A549 (cell line): ENCODE data around the gene GATA3. TPM values are rescaled to one million over a fixed set of nuclear protein-coding genes. Genes with fewer than 3 reads are reported as not detected.

Experiments used
- ATAC-seq, 2 experiments: fragments of 200-7000 bp in 1 of 2; fragments of >200 bp in 1 of 2; cut with Nextera tagmentation in 1 of 2; cut with Tn5 transposase in 1 of 2; 3 replicates each; pipeline versions ENCODE4 v1.8.0 to v1.9.1; 2018 to 2020; ENCODE audit warnings: mild to moderate bottlenecking in 1 of 2, moderate library complexity in 1 of 2
- CTCF ChIA-PET: fragments of 300-600 bp; sonication (Branson Sonifier 250); formaldehyde crosslinking; extraction: SDS; loops from one replicate; lab custom pipeline; 2021; ENCODE audit warnings: antibody characterized with exemption, inconsistent platforms; lab: Yijun Ruan, JAX
- POLR2A ChIA-PET: fragments of 350-600 bp; formaldehyde crosslinking; extraction: SDS; loops from one replicate; lab custom pipeline; 2021; ENCODE audit warnings: antibody characterized with exemption, inconsistent platforms; lab: Yijun Ruan, JAX
- DNase-seq, 2 experiments: peaks; one replicate each; pipeline versions ENCODE4 v3.0.0 to v3.0.0-alpha.2; 2011 to 2016; ENCODE audit warnings: low read depth in 1 of 2, low spot score in 1 of 2
- FAIRE-seq: peaks from 2 replicates; lab custom pipeline; 2011; peaks lifted over from hg19 to GRCh38; lab: Jason Lieb, UNC
- H3K27ac ChIP-seq, 2 experiments: fragments of >200 bp; sonication (Bioruptor Twin); formaldehyde crosslinking; 3 replicates each; pipeline ENCODE4 v1.5.1; 2016 to 2017
- H3K4me1 ChIP-seq: fragments of >200 bp; sonication (Bioruptor Twin); formaldehyde crosslinking; 3 replicates; pipeline ENCODE4 v1.6.1; 2016
- H3K4me2 ChIP-seq: fragments of >200 bp; sonication (Bioruptor Twin); formaldehyde crosslinking; 3 replicates; pipeline ENCODE4 v1.6.1; 2016
- H3K4me3 ChIP-seq: fragments of >200 bp; sonication (Bioruptor Twin); formaldehyde crosslinking; 3 replicates; pipeline ENCODE4 v1.5.1; 2016
- H3K9me3 ChIP-seq: fragments of >200 bp; sonication (Bioruptor Twin); formaldehyde crosslinking; 3 replicates; pipeline ENCODE4 v1.6.1; 2016
- CHD4 ChIP-seq: fragments of 200-600 bp; sonication (generic); IDR thresholded peaks from 2 replicates; pipeline ENCODE4 v1.6.1; 2016; ENCODE audit warnings: antibody characterized with exemption, mild to moderate bottlenecking, borderline replicate concordance
- EHMT2 ChIP-seq: fragments of 200-600 bp; sonication (generic); IDR thresholded peaks from 2 replicates; pipeline ENCODE4 v1.6.1; 2016; ENCODE audit warnings: antibody characterized with exemption, low read depth, mild to moderate bottlenecking, moderate library complexity
- FOSL2 ChIP-seq, 2 experiments: fragments of 450-650 bp in 1 of 2; fragments of >200 bp in 1 of 2; sonication (Bioruptor Twin) in 1 of 2; formaldehyde crosslinking; IDR thresholded peaks; 2 replicates each; pipeline versions ENCODE4 v1.5.0 to v1.6.1; 2016 to 2020; ENCODE audit warnings: mild to moderate bottlenecking in 1 of 2, moderate library complexity in 1 of 2
- HES2 ChIP-seq: fragments of >200 bp; sonication (Bioruptor Twin); formaldehyde crosslinking; IDR thresholded peaks from 2 replicates; pipeline ENCODE4 v1.6.1; 2016
- HOXA7 ChIP-seq: fragments of 250-450 bp; sonication (Bioruptor Pico); IDR thresholded peaks from 2 replicates; pipeline ENCODE4 v1.5.0; 2020; ENCODE audit warnings: mild to moderate bottlenecking, moderate library complexity
- HOXB13 ChIP-seq: fragments of 250-450 bp; sonication (Bioruptor Pico); IDR thresholded peaks from 2 replicates; pipeline ENCODE4 v1.5.0; 2020; ENCODE audit warnings: low read depth, mild to moderate bottlenecking, moderate library complexity
- JUN ChIP-seq, 2 experiments: fragments of >200 bp; sonication (Bioruptor Twin); formaldehyde crosslinking; IDR thresholded peaks; 2 replicates in 1 of 2; 3 replicates in 1 of 2; pipeline ENCODE4 v1.6.1; 2016 to 2017
- JUNB ChIP-seq: fragments of >200 bp; sonication (Bioruptor Twin); formaldehyde crosslinking; IDR thresholded peaks from 2 replicates; pipeline ENCODE4 v1.6.1; 2016
- KDM1A ChIP-seq: fragments of 200-600 bp; sonication (generic); IDR thresholded peaks from 2 replicates; pipeline ENCODE4 v1.6.1; 2016; ENCODE audit warnings: low read depth, mild to moderate bottlenecking
- NR3C1 ChIP-seq: fragments of >200 bp; sonication (Bioruptor Twin); formaldehyde crosslinking; IDR thresholded peaks from 3 replicates; pipeline ENCODE4 v1.6.1; 2017
- POLR2A ChIP-seq: IDR thresholded peaks from 2 replicates; pipeline ENCODE4 v1.6.1; 2012; ENCODE audit warnings: mild to moderate bottlenecking, low read length
- RARB ChIP-seq: fragments of 250-450 bp; sonication (Bioruptor Pico); IDR thresholded peaks from 2 replicates; pipeline ENCODE4 v1.8.0; 2021; ENCODE audit warnings: mild to moderate bottlenecking, moderate library complexity
- TFCP2L1 ChIP-seq: fragments of 250-450 bp; sonication (Bioruptor Pico); IDR thresholded peaks from 2 replicates; pipeline ENCODE4 v1.5.0; 2021; ENCODE audit warnings: mild to moderate bottlenecking
- ZFP36 ChIP-seq: fragments of 450-650 bp; IDR thresholded peaks from 2 replicates; pipeline ENCODE4 v1.6.1; 2014; ENCODE audit warnings: borderline replicate concordance; ENCODE audit not compliant: partially characterized antibody
- ZSCAN20 ChIP-seq: fragments of 250-450 bp; sonication (Bioruptor Pico); IDR thresholded peaks from 2 replicates; pipeline ENCODE4 v1.8.0; 2022; ENCODE audit warnings: mild to moderate bottlenecking, moderate library complexity
- WGBS: methylation state at CpG from one replicate; pipeline ENCODE4 v1.1.6; 2017; ENCODE audit errors: missing lambda C conversion rate; 5-methylcytosine and 5-hydroxymethylcytosine counted together
- polyA plus RNA-seq, 4 experiments: library from polyadenylated mRNA; depleted of rRNA in 3 of 4; stranded (reverse); fragments of >200 nt; fragmentation: RNase III in 1 of 4; extraction: RNeasy Plus Mini Kit Qiagen cat#74134 plus additional on column Dnase treatment in 1 of 4; gene quantifications; 2 replicates in 3 of 4; 3 replicates in 1 of 4; pipeline ENCODE4 v1.2.3, GENCODE V29; 2011 to 2017

The GATA3 gene
- polyA plus RNA-seq, 2 of the 4 experiments (the other 2 are of a cell fraction) = 1.3 to 3.5 TPM

- TF ChIP-seq ZFP36 = no peak
- TF ChIP-seq EHMT2 = no peak
- no peak for TF ChIP-seq CHD4
Observed at GRCh38 chr10:8053446-8054243, 843 bp upstream of the GATA3 start (continued).

GRCh38 chr10:8054244-8054493, 319 bp upstream of the GATA3 start:
- H3K4me2 ChIP-seq = peak overlapping the region; percentile 96
- peak overlapping the region; percentile 75 for H3K4me3 ChIP-seq
- WGBS = under 1% methylated on average over 12 of the region's 25 CpGs
- H3K27ac ChIP-seq = peak overlapping the region; percentile 82 to 90
- CTCF ChIA-PET = interaction anchor here (2.1 kb wide), 1 partner anchor 12 kb away, joined by 7 read pairs; no protein-coding TSS in a partner anchor
- H3K4me1 ChIP-seq = peaks cover 10% of the 10 kb centered on the region
- FAIRE-seq = no peak
- no peaks in the 10 kb centered on the region for H3K9me3 ChIP-seq
- peak; percentile 64 to 76 for DNase-seq
- POLR2A ChIA-PET = interaction anchor here (0.6 to 0.7 kb wide), 2 partner anchors 387 to 1156 kb away, joined by 3 to 5 read pairs; partner anchors contain the start of gene ITIH5
- no peak for TF ChIP-seq JUNB
- TF ChIP-seq POLR2A = peak; percentile 15; the same call in 1 of the 2 replicates
- peak; percentile 44 to 55 for ATAC-seq

- POLR2A ChIA-PET = no interaction called here
- 95% methylated on average over 54 of the region's 85 CpGs for WGBS
- Histone ChIP-seq H3K4me1 (peaks cover 10% of the 10 kb centered on the region; the same call in 1 of the 3 replicates), H3K4me2 (peak overlapping the region; percentile 96), H3K27ac (peak overlapping the region in 1 of 2 experiments; percentile 90; a peak in 3 of 6 replicates), H3K4me3 (peak overlapping the region; percentile 75), H3K9me3 (no peaks in the 10 kb centered on the region)
- DNase-seq = no peak
- FAIRE-seq = no peak
- ATAC-seq = no peak
- CTCF ChIA-PET = interaction anchor here (0.7 kb wide), 1 partner anchor 308 kb away, joined by 3 read pairs; no protein-coding TSS in a partner anchor
- no peak for TF ChIP-seq RARB (CRISPR knock-in tag)
- TF ChIP-seq, all 56 proteins: peak for 0
Observed at GRCh38 chr10:8055420-8056349, 1.2 kb downstream of the GATA3 start.

GRCh38 chr10:8056378-8056777, 1.9 kb downstream of the GATA3 start:
- ChIA-PET POLR2A (no interaction called here), CTCF (interaction anchor here (0.7 kb wide), 1 partner anchor 307 kb away, joined by 3 read pairs; no protein-coding TSS in a partner anchor)
- no peak for FAIRE-seq
- Histone ChIP-seq H3K4me2 (peak overlapping the region; percentile 1; the same call in 1 of the 3 replicates), H3K27ac (no peak overlapping the region), H3K4me1 (peaks cover 6% of the 10 kb centered on the region; the same call in 1 of the 3 replicates), H3K4me3 (no peak overlapping the region), H3K9me3 (no peaks in the 10 kb centered on the region)
- no peak for ATAC-seq
- WGBS = 86% methylated on average over 6 of the region's 6 CpGs
- no peak for TF ChIP-seq JUN (IDR thresholded peaks at IDR 0.05)
- TF ChIP-seq KDM1A = no peak
- no peak for DNase-seq

GRCh38 chr10:8056871-8057331, 2.4 kb downstream of the GATA3 start:
- CTCF ChIA-PET = interaction anchor here (0.7 to 1.1 kb wide), 2 partner anchors 15 to 307 kb away, joined by 3 read pairs; no protein-coding TSS in a partner anchor
- H3K4me2 ChIP-seq = no peak overlapping the region; the same call in 2 of the 3 replicates

More at GRCh38 chr10:8056871-8057331, 2.4 kb downstream of the GATA3 start:
- peaks cover 6% of the 10 kb centered on the region; the same call in 1 of the 3 replicates for H3K4me1 ChIP-seq
- 89% methylated on average over 13 of the region's 13 CpGs for WGBS
- POLR2A ChIA-PET = no interaction called here
- H3K27ac ChIP-seq = no peak overlapping the region
- TF ChIP-seq FOSL2 (IDR thresholded peaks at IDR 0.05) (no peak), FOSL2 (CRISPR knock-in tag; IDR thresholded peaks at IDR 0.05) (no peak), HOXA7 (CRISPR knock-in tag) (no peak), NR3C1 (no peak), HES2 (no peak), TFCP2L1 (no peak), ZSCAN20 (no peak), HOXB13 (CRISPR knock-in tag) (no peak)
- no peaks in the 10 kb centered on the region for H3K9me3 ChIP-seq
- H3K4me3 ChIP-seq = no peak overlapping the region
- no peak for DNase-seq
- no peak for ATAC-seq
- no peak for FAIRE-seq
